GM19452 (cell line): ENCODE data around the gene MAD1L1.

Experiments
- ATAC-seq: cut with Tn5 transposase; IDR thresholded peaks from one replicate; pipeline ENCODE4 v1.9.1; 2021; ENCODE audit not compliant: unreplicated experiment

Gene MAD1L1

DNA sequence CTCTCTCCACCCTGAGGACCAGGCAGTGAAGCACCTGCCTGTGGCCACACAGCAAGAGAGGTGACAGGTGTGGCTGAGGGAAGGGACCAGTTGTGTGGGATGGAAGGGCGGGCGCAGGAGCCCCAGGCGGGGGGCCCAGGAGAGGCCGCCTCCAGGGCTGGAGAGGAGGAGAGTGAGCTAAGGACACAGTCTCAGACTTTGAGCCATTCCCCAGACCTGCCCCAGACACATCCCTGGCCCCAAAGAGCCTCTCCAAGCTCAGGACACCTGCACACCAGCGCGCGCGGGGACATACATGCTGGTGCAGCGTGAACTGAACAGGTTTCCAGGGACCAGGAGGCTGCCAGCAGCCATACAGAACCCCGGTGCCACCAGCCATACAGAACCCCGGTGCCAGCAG lies 237.3 kb downstream of the MAD1L1 start:
- no peak for ATAC-seq

GRCh38 chr7:1994931-1995330 lies 237.8 kb downstream of the MAD1L1 start:
- ATAC-seq = no peak

DNA sequence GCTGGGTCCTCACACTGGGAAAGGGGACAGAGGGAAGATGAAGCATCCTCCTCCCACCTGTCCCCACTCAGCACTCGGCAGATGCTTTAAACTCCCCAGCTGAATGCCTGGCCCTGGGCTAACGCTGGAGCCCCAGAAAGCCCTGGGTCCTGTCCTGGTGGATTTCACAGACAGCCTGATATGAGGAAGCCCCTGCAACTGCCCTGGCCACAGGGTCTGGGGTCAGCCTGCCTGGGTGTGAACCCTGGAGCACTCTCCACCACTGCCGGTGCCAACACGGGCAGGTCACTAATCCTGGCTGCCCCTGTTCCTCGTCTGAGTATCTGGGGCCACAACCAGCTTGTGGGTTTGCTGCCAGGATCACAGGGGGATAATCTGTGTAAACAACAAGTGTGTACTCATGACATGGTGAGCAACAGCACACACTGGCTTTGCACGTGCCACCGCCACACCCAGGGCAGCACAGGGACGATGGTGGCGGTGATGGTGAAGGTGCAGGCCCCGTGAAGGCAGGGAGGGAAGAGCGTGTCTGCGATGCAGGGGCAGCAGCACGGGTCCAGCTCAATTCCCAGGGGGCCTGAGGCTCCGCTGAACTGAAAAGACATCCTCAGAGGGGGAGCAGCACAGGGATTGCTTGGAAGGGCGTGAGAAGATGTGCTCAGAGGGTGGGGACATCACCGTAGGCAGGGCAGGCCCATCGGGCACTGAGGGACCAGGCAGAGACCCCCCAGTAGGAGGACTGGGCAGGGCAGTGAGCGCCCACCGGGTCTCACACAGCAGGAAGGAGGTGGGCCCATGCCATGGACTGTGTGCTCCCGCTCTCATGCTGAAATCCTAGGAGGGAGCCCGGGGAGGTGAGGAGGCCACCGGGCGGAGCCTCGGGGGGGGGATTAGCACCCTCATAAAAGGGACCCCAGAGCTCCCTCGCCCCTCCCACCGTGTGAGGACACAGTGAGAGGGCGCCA lies 238.7 kb downstream of the MAD1L1 start:
- ATAC-seq = no peak

GRCh38 chr7:1993031-1993695 lies 239.6 kb downstream of the MAD1L1 start:
- no peak for ATAC-seq

GRCh38 chr7:1992554-1992953 lies 240.2 kb downstream of the MAD1L1 start:
- no peak for ATAC-seq

DNA sequence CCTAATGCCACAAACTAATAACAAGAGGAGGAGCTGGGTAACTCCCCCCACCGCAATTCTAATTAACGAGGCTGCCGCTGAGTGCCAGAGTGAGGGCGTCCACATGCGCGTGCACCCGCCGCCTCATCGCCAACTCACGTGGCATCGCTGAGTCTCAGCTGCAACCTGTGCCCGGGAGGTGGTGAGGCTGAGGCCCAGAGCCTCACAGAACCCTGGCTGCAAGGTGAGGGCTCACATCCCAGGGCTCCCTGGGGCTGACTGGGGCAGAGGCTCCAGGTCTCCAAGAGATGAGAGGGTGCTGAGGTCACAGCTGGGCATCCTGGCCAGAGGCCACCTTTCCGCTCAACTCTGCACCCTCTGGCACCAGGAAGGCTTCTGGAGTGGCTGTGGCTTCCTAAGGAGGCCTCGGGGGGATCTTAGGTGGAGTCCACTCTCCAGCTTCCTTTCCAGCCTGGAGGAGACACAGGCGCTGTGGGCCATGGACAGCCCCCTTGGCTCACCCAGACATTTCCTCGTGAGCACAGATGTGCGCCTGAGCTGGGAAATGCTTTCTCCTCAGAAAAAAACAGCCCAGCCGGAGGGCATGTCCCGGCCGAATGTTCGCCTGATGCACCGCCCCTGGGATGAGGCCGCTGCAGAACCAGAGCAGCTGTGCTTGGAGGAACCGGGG lies 242.6 kb downstream of the MAD1L1 start:
- no peak for ATAC-seq

GRCh38 chr7:1989049-1989860 lies 243.5 kb downstream of the MAD1L1 start:
- ATAC-seq = no peak

DNA sequence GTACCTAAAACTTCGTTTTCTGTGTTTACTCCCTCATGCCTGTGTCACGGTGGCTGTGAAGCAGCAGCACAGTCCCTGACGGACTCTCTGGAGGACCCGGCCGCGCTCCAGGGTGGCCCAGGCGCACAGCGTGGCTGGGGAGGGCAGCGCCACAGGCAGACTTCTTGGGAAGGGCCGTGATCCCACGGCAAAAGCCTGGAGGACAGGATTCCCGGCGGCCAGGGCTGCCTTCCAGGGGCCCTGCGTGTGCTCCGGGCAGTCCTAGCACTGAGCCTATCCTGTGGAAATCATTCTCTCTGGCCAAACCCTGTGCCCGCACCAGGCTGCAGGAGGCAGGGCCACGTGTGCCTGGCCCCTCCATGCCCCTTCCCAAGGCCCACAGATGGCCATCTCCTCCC lies 244.2 kb downstream of the MAD1L1 start:
- ATAC-seq = no peak

DNA sequence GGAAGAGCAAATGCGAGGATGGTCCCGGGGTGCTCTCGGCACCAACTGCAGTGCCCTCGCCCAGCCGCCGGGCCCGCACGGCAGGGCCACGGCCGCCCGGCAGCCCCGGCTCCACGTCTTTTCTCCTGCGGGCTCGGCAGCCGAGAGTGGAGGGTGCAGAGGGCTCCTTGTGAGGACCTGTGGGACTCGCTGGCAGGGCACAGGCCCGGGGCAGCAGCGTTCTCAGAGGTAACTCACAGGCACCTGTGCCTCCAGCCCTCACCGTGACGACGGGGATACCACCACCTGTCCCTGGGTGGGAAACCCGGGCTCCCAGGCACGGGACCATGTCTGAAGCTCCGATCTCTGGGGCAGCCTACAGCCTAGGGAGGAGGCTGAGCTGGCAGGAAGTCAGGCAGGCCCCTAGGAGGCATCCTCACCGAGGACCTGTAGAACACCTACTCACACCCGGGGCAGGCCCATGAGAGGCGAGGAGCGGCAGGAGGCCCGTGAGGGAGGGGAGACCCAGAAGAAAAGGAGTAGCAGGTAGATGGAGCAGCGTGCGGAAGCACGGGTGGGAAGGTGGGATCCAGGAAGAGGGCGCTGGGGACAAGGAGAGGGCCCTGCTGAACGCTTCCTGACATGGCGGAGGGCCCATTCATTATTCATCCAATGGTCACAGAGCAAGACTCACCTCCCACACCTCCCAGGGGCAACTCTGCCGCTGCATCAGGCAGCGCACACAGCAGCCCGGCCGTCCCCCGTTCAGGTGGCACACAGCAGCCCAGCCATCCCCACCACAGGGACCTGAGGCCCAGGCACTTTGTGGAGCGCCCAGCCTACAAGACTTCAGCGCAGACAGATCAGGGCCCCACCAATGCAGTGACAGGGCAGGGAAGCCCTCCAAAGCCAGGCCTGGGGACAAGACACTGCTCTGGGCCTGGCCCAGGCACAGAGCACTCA lies 244.9 kb downstream of the MAD1L1 start:
- ATAC-seq = no peak

- ATAC-seq = no peak
Measured at GRCh38 chr7:1987084-1987535, 245.6 kb downstream of the MAD1L1 start.

GRCh38 chr7:1986366-1987083 lies 246.2 kb downstream of the MAD1L1 start:
- no peak for ATAC-seq

DNA sequence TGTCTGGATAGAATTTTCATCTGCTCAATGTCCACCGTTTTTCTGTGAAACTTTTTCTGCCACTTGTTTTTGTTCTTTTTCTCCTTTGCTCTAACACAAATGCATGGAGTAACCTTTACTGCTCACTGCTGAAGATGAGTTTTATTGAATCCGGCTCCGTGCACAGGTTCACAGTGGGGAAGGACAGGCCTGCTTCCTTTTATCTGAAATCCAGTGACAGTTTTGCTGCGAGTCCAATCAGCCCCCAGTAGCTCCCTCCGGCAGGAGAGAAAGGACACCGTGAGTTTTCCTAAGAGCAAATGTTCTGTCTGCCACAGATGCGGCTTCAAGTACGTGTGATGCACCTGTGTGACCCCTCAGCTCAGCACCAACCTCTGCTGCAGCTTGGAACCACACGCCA lies 246.8 kb downstream of the MAD1L1 start:
- ATAC-seq = no peak

- ATAC-seq = no peak
Measured at GRCh38 chr7:1985042-1985441, 247.7 kb downstream of the MAD1L1 start.

DNA sequence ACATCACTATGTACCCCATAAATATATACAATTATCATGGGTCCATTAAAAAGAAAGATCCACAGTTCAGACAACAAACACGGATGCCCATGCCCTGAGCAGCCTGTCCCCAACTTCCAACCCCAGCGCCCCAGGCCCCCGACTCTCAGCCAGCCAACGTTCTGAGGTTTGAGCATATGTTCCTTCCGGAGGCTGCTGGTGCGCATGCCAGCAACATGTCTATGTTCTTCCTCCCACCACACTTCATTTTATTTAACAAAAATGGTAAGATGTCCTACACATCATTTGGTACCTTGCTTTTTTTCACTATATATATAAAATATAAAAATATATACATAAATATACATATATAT lies 250.9 kb downstream of the MAD1L1 start:
- no peak for ATAC-seq

GRCh38 chr7:1981201-1981877 lies 251.4 kb downstream of the MAD1L1 start:
- ATAC-seq = no peak

DNA sequence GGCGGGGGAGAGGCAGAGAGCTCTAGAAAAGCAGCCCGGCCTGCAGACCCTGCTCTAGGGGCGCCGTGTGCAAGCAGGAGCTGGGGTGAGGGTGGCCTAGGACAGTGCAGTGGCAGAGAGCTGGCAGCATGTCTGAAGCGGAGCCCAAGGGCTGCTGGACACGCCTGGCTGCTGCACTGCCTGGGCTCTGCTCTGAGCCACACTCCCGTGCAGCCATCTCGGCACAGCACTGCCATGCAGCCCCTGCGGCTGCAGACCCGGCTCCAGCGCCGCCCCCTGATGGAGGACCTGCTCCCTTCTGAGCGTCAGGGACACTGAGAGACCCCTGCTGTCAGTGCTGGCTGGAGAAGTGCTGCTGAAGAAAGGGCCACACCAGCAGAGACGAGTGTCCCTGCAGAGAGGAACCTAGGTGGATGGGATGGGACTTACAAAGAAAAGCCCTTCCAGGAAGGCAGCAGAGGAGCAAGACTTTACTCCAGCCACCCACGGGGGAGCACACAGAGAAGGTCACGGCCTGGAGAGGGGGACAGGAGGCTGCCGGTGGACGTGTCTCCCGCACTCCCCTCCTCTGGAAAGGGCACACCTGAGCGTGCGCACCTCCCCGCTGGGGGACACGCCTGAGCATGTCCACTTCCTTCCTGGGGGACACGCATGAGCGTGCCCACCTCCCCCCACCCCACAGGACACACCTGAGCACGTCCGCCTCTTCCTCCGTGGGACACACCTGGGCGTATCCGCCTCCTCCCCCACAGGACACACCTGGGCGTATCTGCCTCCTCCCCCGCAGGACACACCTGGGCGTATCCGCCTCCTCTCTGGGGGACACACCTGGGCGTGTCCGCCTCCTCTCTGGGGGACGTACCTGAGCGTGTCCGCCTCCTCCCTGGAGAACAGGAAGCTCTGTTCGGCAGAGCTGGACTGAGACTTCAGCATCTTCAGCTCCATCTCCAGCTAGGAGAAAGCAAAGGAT lies 252.9 kb downstream of the MAD1L1 start:
- peak; percentile 70 for ATAC-seq
